HUES6 (cell line): ENCODE data around the gene OOSP3.
A peak's percentile ranks its signal among the peaks of the same experiment; 100 is the strongest.
"Not testable (repeated sequence)": the region's sequence is repeated elsewhere in the genome, so short reads cannot be mapped to it uniquely, and the experiment has no call there.

Source experiments
- H3K27ac ChIP-seq: 2 replicates; pipeline ENCODE4 v1.7.0; 2013; ENCODE audit warnings: low read depth, mild to moderate bottlenecking, low read length, inconsistent platforms
- H3K27me3 ChIP-seq: 2 replicates; pipeline ENCODE4 v1.6.1; 2013; ENCODE audit warnings: low read length; ENCODE audit not compliant: control insufficient read depth, insufficient read depth
- H3K36me3 ChIP-seq: 2 replicates; pipeline ENCODE4 v1.6.1; 2013; ENCODE audit warnings: low read length; ENCODE audit not compliant: control insufficient read depth, insufficient read depth
- H3K4me1 ChIP-seq: 2 replicates; pipeline ENCODE4 v1.6.1; 2013; ENCODE audit warnings: low read length; ENCODE audit not compliant: control insufficient read depth, insufficient read depth
- H3K4me3 ChIP-seq: 2 replicates; pipeline ENCODE4 v1.5.1; 2013; ENCODE audit warnings: low read depth, low read length
- H3K9ac ChIP-seq: one replicate; pipeline ENCODE4 v1.6.1; 2013; ENCODE audit warnings: mild to moderate bottlenecking, low read length
- H3K9me3 ChIP-seq: 2 replicates; pipeline ENCODE4 v1.6.1; 2013; ENCODE audit warnings: low read depth, low read length; ENCODE audit not compliant: control insufficient read depth, insufficient read depth

The OOSP3 gene

GRCh38 chr11:59849551-59849950, 29.0 kb upstream of the OOSP3 start:
- H3K9me3 ChIP-seq, H3K4me1 ChIP-seq, H3K9ac ChIP-seq, H3K27ac ChIP-seq, H3K36me3 ChIP-seq, H3K4me3 ChIP-seq, H3K27me3 ChIP-seq: not testable (repeated sequence)

- not testable (repeated sequence) for H3K9me3 ChIP-seq, H3K27me3 ChIP-seq
Measured at GRCh38 chr11:59851416-59851815, 27.2 kb upstream of the OOSP3 start.

GRCh38 chr11:59854871-59855270, 23.7 kb upstream of the OOSP3 start:
- Histone ChIP-seq H3K9ac (no peak overlapping the region), H3K27me3 (no peaks in the 10 kb centered on the region), H3K9me3 (no peaks in the 10 kb centered on the region), H3K4me1 (peaks cover 16% of the 10 kb centered on the region), H3K4me3 (no peak overlapping the region), H3K36me3 (no peaks in the 10 kb centered on the region), H3K27ac (no peak overlapping the region)

More at GRCh38 chr11:59851416-59851815, 27.2 kb upstream of the OOSP3 start:
- not testable (repeated sequence) for H3K9ac ChIP-seq, H3K4me1 ChIP-seq, H3K4me3 ChIP-seq, H3K36me3 ChIP-seq, H3K27ac ChIP-seq

- H3K9ac ChIP-seq: peak overlapping the region; percentile 8
- H3K27ac ChIP-seq: no peak overlapping the region
- no peak overlapping the region for H3K4me3 ChIP-seq
- H3K27me3 ChIP-seq: no peaks in the 10 kb centered on the region
- H3K9me3 ChIP-seq: no peaks in the 10 kb centered on the region
- H3K36me3 ChIP-seq: no peaks in the 10 kb centered on the region
- peaks cover 16% of the 10 kb centered on the region for H3K4me1 ChIP-seq
Measured at GRCh38 chr11:59857439-59858434, 20.8 kb upstream of the OOSP3 start.

GRCh38 chr11:59859673-59860072, 18.9 kb upstream of the OOSP3 start:
- H3K36me3 ChIP-seq: no peaks in the 10 kb centered on the region
- H3K4me1 ChIP-seq: peaks cover 16% of the 10 kb centered on the region
- no peaks in the 10 kb centered on the region for H3K9me3 ChIP-seq
- no peaks in the 10 kb centered on the region for H3K27me3 ChIP-seq
- H3K9ac ChIP-seq: no peak overlapping the region
- H3K27ac ChIP-seq: no peak overlapping the region
- H3K4me3 ChIP-seq: no peak overlapping the region

GRCh38 chr11:59862252-59862651, 16.3 kb upstream of the OOSP3 start:
- no peak overlapping the region for H3K27ac ChIP-seq
- no peaks in the 10 kb centered on the region for H3K36me3 ChIP-seq
- H3K27me3 ChIP-seq: no peaks in the 10 kb centered on the region
- H3K9ac ChIP-seq: no peak overlapping the region
- H3K9me3 ChIP-seq: no peaks in the 10 kb centered on the region
- H3K4me3 ChIP-seq: no peak overlapping the region
- H3K4me1 ChIP-seq: peaks cover 8% of the 10 kb centered on the region

GRCh38 chr11:59865031-59865430, 13.6 kb upstream of the OOSP3 start:
- no peaks in the 10 kb centered on the region for H3K27me3 ChIP-seq
- H3K36me3 ChIP-seq: no peaks in the 10 kb centered on the region
- H3K27ac ChIP-seq: no peak overlapping the region
- no peaks in the 10 kb centered on the region for H3K4me1 ChIP-seq
- no peak overlapping the region for H3K4me3 ChIP-seq
- H3K9me3 ChIP-seq: no peaks in the 10 kb centered on the region
- H3K9ac ChIP-seq: no peak overlapping the region

GRCh38 chr11:59866397-59866796, 12.2 kb upstream of the OOSP3 start, which contains the start of gene TCN1:
Gene TCN1 (minus strand): TSS chr11:59866487. CDS start chr11:59866470, 17 bp downstream.
- no peaks in the 10 kb centered on the region for H3K9me3 ChIP-seq
- no peaks in the 10 kb centered on the region for H3K27me3 ChIP-seq
- H3K4me1 ChIP-seq: no peaks in the 10 kb centered on the region
- H3K27ac ChIP-seq: no peak within 1 kb of the TSS
- no peak within 1 kb of the TSS for H3K9ac ChIP-seq
- no peaks in the 10 kb centered on the region for H3K36me3 ChIP-seq
- no peak within 1 kb of the TSS for H3K4me3 ChIP-seq

- Histone ChIP-seq H3K27ac (no peak overlapping the region), H3K9ac (no peak overlapping the region), H3K9me3 (no peaks in the 10 kb centered on the region), H3K27me3 (no peaks in the 10 kb centered on the region), H3K4me1 (no peaks in the 10 kb centered on the region), H3K4me3 (no peak overlapping the region), H3K36me3 (no peaks in the 10 kb centered on the region)
Measured at GRCh38 chr11:59866836-59867235, 11.7 kb upstream of the OOSP3 start.

- H3K4me3 ChIP-seq: no peak overlapping the region
- H3K9ac ChIP-seq: no peak overlapping the region
- no peaks in the 10 kb centered on the region for H3K9me3 ChIP-seq
- H3K4me1 ChIP-seq: no peaks in the 10 kb centered on the region
- H3K27ac ChIP-seq: no peak overlapping the region
- H3K36me3 ChIP-seq: no peaks in the 10 kb centered on the region
- no peaks in the 10 kb centered on the region for H3K27me3 ChIP-seq
Measured at GRCh38 chr11:59867946-59868345, 10.6 kb upstream of the OOSP3 start.

- Histone ChIP-seq H3K9ac (no peak overlapping the region), H3K36me3 (no peaks in the 10 kb centered on the region), H3K4me1 (no peaks in the 10 kb centered on the region), H3K4me3 (no peak overlapping the region), H3K27me3 (no peaks in the 10 kb centered on the region), H3K27ac (no peak overlapping the region), H3K9me3 (no peaks in the 10 kb centered on the region)
Measured at GRCh38 chr11:59872076-59872475, 6.5 kb upstream of the OOSP3 start.
